ENCODE measurements around the gene ARNT2.
"Not testable (repeated sequence)": the region's sequence is repeated elsewhere in the genome, so short reads cannot be mapped to it uniquely, and the experiment has no call there.

The ARNT2 gene

DNA sequence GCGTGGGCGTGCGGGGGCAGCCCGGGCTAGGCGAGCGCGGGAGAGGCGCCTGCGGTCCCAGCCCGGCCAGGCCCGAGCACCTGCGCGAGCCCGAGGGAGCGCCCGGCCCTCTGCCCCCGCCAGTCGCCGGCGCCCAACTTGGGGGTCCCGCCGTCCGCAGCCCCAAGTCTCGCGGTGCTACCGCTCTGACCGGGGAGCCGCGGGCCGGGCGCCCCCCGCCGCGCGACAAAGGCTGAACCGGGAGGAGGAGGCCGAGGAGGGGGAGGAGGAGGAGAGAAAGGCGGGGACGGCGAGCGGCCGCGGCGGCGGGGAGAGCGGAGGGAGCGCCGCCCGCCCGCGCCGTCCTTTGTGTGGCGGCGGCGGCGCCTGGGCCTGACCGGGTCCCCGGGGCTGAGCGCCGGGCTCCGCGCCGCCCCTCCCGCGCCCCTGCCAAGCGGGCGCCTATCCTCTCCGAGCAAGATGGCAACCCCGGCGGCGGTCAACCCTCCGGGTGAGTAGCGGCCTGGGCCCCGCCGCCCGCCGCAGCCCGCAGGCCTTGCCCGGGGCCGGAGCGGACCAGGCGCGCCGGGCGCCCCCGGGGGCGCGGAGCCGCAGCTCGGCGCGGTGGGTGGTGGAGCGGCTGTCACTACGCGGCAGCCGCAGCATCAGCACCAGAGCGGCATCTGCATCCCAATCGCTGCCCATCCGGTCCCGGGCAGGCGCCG lies at the start of gene ARNT2:
Gene ARNT2 (plus strand): TSS at position 326 of the 704 bp plus-strand sequence. CDS start 134 bp downstream, at position 460.
- DNase-seq (ENCODE audit: low spot score): no peak

GRCh38 chr15:80367094-80367493 lies 37.1 kb upstream of the ARNT2 start:
- peak; percentile 4 for DNase-seq (ENCODE audit: low spot score)

DNA sequence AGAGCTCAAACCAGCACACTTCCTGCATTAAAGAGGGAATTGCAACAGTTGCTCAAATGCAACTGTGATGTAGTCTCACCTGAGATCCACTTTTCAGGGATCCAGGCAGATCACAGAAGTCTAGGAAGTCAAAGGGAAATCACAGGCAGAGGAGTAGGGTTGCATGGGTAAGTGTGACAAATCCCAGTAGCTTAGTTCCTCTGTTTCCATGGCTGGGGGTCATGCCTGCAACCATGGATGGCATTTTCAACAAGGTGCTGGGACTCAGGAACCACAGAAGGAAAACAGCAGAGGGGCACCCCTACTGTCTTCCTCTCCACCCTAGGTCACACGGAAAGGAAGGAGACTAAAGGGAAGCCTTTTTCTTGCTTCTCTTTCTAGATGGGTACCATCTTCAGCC lies 36.5 kb upstream of the ARNT2 start:
- no peak for DNase-seq (ENCODE audit: low spot score)

DNA sequence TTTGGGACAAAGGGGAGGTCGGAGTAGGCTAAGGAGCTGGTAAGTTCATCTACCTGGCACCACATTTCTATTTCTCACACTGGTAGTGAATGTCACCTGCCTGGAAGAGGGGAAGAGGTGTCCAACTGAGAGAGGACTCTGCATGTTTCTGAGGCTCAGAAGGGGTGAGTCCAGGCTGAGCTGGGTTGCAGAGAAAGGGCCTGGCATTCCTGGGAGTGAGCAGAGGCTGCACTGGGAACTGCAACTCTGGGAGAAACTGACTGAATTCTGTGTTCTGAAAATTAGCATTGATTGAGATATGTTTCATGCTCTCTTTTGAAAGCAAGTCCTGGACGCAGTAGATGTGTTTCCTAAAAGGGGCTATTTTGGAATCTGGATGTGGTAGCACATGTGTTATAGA lies 32.3 kb upstream of the ARNT2 start:
- no peak for DNase-seq (ENCODE audit: low spot score)

DNA sequence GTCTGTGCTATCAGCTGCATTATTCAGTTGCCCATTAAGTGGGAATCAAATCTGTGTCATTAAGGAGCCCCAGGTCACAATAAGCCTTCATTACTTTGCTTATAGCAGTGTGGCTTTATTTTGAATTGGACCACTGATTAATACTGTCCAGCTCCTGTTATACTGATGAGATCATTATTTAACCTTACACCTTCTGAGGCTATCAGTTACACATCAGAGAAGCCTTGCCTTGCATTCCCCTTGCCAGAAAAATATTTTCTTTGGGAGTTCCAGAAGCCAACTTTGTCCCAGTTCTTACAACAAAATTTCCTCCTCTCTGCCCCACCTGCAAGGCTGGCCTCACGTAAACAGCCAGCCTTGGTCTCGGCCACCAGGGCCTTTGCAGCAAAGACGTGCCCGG lies 29.7 kb upstream of the ARNT2 start:
- no peak for DNase-seq (ENCODE audit: low spot score)

- no peak for DNase-seq (ENCODE audit: low spot score)
Measured at GRCh38 chr15:80375968-80376891, 28.0 kb upstream of the ARNT2 start.

DNA sequence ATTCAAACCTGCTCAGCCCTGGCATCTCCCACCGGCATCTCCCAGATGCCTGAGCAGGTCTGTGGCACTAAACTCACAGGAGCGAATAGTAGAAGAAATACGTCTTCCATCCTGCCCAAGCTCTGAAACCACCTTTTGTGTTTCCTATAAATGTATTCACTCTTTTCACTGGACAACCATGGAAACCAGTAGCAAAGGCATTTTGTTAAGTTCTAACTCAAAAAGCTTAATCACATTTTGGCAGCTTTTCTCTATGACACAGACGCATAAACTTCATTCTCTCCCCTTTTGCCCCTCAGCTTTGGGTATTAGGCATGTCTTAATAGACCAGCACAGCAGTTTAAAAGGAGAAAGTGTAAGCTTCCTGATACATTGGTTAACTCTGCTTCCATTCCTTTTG lies 24.5 kb upstream of the ARNT2 start:
- no peak for DNase-seq (ENCODE audit: low spot score)

DNA sequence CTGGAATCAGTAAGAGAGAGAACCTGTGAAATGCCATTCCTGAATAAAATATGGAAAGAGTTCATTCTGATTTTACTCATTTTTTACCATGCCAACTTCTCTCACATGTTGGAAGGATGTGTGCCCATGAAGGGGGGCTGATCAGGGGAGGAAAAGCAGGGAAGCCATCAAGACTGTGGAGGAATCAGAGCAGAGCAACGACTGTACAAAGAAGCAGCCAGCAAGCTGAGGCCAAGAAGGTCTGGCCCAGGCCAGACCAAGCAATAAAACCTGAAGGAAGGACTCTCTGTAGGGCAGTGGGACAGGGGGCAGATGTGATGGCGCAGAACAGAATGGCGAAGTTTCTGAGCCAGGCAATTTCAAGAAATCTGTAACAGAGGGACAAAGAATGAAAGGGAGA lies 24.0 kb upstream of the ARNT2 start:
- DNase-seq (ENCODE audit: low spot score): no peak

- no peak for DNase-seq (ENCODE audit: low spot score)
Measured at GRCh38 chr15:80382285-80382684, 21.9 kb upstream of the ARNT2 start.

- no peak for DNase-seq (ENCODE audit: low spot score)
Measured at GRCh38 chr15:80384432-80384831, 19.8 kb upstream of the ARNT2 start.

GRCh38 chr15:80386151-80386550 lies 18.0 kb upstream of the ARNT2 start:
- no peak for DNase-seq (ENCODE audit: low spot score)

GRCh38 chr15:80388326-80388725 lies 15.9 kb upstream of the ARNT2 start:
- DNase-seq (ENCODE audit: low spot score): no peak

DNA sequence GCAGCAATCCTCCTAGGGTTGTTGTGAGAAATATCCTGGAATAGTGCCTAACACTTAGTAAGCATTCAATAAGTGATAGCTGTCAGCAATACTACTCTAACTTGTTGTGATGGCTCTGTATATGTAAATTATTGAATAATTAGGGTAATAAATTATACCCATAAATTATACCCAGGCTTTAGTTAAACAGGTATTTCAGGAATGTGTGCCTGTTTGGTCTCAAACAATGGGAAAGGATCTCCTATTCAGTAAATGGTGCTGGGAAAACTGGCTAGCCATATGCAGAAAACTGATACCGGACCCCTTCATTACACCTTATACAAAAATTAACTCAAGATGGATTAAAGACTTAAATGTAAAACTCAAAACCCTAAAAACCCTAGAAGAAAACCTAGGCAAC lies 14.8 kb upstream of the ARNT2 start:
- no peak for DNase-seq (ENCODE audit: low spot score)

- not testable (repeated sequence) for DNase-seq (ENCODE audit: low spot score)
Measured at GRCh38 chr15:80390942-80391341, 13.2 kb upstream of the ARNT2 start.

DNA sequence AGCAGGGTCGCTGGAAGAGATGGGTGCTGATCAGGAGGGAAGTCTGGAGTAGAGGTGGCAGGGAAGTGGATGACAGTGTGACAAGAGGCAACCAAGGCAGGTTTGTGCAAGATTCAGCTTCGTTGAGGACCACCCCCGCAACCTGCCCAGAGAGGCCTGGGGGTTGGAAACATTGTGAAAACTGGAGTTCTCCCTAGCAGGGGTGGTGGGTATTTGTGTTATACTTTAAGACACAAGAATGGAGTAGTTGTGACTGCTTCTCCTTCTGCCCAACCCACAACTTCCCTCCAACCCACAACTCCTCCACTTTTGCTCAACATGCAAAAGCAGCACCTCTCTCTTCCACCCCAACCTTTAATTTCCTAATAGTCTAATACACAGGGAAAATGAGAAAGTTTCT lies 8.6 kb upstream of the ARNT2 start:
- DNase-seq (ENCODE audit: low spot score): no peak

DNA sequence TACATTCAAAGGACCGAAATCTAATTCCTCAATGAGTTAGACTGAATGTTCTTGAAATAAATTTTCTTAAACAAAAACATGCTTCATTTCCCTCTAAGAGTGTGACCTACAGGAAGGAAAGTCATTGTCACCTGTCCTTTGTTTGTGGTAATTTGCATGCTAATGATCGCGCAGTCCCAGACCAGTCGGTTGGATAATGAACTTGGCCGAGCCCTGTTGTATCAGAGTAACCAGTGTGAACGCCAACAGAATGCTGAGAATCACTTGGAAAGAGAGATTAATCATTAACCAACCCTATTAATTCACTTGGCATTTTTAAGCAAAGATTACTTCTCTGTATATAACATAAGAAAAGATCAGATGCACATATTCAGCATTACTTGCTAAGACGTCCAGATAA lies 8.1 kb upstream of the ARNT2 start:
- no peak for DNase-seq (ENCODE audit: low spot score)

GRCh38 chr15:80399508-80399907 lies 4.7 kb upstream of the ARNT2 start:
- DNase-seq (ENCODE audit: low spot score): no peak

DNA sequence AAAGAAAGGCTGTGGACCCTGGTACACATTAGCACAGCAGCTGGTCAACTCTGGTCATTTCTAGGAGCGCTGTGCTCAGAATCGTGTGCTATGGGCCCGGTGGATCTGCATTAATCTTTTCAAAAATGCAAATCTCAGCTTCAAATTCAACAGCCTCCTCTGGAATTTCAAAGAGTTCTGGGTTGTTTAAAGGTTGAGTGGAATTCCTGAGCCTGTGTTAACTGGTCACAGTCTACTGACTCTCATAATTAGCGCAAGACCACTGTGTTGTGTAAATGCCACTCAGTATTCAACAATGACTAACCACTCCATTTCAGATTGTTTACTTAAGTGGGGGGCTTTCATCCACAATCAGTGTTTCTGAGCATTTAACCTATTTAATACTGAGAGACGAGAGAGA lies 2.7 kb upstream of the ARNT2 start:
- DNase-seq (ENCODE audit: low spot score): no peak

DNA sequence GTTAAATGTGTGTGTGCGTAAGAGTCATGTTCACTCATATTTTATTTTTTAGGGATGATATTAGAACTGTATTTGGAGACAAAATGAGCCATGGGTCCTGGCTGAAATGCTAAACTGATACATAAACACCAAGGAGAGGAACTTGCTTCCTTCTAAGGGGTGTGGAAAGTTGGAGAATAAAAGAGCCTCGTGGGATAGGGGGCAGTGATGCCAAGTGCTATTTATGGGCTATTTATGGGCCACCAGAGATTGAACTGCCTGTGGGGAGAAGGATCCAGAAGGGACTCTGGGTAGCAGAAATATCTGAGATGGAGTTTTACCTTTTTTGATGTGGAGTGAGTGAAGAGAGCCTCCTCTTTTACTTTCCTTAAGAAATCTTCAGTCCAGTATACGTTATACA lies 1.8 kb upstream of the ARNT2 start:
- DNase-seq (ENCODE audit: low spot score): no peak

- DNase-seq (ENCODE audit: low spot score): no peak
Measured at GRCh38 chr15:80403712-80404056, 498 bp upstream of the ARNT2 start.

DNA sequence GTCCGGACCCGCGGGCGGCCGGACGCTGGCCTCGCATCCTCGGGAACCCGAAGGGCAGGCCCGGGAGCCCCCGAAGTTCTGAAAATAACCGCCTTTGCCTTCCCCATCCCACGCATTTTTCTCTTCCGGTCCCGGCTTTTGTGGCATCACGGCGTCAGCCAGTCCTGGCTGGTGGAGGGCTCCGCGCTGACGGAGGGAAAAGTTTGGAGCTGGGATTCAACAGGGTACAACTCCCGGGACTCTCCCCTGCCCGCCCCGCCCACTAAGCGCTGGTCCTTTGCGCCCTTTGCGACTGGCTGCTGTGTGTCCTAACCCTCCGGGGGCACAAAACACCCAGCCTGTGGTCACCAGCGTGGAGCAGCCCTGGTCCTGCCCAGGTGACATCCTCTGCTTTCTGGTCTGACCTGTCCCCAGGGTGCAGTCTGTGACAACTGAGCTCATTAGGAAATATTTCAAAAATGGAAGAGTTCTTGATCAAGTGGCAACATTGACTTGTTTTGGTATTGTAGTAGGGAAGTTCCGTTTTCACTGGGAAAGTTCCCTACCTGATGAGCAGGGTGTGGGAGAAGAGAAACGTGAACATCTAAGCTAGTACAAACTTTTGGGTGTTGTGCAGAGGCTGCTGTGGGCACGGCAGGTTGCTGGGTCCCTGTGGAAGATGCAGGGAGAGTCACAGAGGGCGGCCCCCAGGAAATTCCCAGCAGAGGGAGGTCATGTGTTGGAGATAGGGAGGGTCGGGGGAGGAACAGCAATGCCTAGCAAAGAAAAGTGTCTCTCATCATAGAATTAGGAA lies 775 bp downstream of the ARNT2 start:
- DNase-seq (ENCODE audit: low spot score): no peak

- no peak for DNase-seq (ENCODE audit: low spot score)
Measured at GRCh38 chr15:80405554-80405850, 1.3 kb downstream of the ARNT2 start.

DNA sequence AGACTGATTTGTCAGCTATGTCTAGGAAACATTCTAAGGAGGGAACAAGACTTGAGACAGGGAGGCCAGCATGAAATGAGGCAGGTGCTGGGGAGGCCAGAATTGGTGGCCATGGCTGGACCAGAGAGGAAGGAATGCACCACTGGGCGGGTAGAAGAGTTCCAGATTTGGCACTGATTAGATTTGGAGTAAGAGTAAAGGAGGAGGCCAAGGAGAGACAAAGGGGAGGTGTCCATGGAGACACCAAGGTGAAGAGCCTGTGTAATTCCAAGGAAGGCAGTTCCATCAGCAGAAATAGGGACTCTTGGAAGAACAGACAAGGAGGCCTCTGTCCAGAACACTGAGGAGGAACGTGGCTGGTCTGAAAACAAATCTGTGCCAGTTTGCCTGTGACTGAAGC lies 1.8 kb downstream of the ARNT2 start:
- no peak for DNase-seq (ENCODE audit: low spot score)
